NCI-H460 (cell line): ENCODE measurements around the gene HIRIP3. TPM values are rescaled to one million over a fixed set of nuclear protein-coding genes. Genes with fewer than 3 reads are reported as not detected.
"Not testable (repeated sequence)": the region's sequence is repeated elsewhere in the genome, so short reads cannot be mapped to it uniquely, and the experiment has no call there.

ENCODE experiments used
- DNase-seq: peaks from one replicate; pipeline ENCODE4 v3.0.0-alpha.2; 2016; ENCODE audit warnings: low read depth; ENCODE audit errors: extremely low read depth
- polyA plus RNA-seq: library from polyadenylated mRNA; depleted of rRNA; stranded (reverse); fragments of >200 nt; gene quantifications from 2 replicates; pipeline ENCODE4 v1.2.3, GENCODE V29; 2014; cell fraction: nucleus; rRNA removed
- total RNA-seq: library from RNA; depleted of rRNA; stranded (reverse); fragments of >200 nt; shearing (Covaris generic); gene quantifications from 2 replicates; pipeline ENCODE4 v1.2.3, GENCODE V29; 2014; rRNA removed

HIRIP3 gene, protein sequence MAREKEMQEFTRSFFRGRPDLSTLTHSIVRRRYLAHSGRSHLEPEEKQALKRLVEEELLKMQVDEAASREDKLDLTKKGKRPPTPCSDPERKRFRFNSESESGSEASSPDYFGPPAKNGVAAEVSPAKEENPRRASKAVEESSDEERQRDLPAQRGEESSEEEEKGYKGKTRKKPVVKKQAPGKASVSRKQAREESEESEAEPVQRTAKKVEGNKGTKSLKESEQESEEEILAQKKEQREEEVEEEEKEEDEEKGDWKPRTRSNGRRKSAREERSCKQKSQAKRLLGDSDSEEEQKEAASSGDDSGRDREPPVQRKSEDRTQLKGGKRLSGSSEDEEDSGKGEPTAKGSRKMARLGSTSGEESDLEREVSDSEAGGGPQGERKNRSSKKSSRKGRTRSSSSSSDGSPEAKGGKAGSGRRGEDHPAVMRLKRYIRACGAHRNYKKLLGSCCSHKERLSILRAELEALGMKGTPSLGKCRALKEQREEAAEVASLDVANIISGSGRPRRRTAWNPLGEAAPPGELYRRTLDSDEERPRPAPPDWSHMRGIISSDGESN
- total RNA-seq: 12.2 and 15.0 TPM in 2 replicates
- 23.4 and 24.8 TPM in 2 replicates for polyA plus RNA-seq

DNA sequence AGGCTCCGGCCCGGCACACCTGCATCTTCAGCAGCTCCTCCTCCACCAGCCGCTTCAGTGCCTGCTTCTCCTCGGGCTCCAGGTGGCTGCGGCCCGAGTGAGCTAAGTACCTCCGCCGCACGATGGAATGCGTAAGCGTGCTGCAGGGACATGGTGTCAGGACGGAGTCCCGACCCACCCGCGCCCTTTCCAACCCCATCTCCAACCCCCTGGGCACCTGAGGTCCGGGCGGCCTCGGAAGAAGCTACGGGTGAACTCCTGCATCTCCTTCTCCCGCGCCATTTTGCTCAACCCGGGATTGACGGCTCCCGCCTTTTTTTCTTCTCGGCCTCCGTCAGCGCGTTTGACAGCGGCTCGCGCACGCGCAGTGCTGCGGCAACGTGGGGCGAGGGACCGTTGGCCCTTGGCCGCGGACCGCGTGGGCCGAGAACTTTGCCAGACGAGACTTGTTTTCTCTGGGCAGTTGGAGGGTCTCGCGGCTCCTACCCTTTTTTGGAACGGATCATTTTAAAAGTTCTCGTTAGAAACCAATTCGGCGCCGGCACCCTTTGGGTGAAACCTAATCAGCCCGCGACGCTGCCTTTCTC lies at the start of gene HIRIP3:
Gene HIRIP3, minus strand, starts transcription at position 294 of the 587 bp plus-strand sequence. Its CDS starts 12 bp downstream, at position 282.
- peak; percentile 78 for DNase-seq

DNA sequence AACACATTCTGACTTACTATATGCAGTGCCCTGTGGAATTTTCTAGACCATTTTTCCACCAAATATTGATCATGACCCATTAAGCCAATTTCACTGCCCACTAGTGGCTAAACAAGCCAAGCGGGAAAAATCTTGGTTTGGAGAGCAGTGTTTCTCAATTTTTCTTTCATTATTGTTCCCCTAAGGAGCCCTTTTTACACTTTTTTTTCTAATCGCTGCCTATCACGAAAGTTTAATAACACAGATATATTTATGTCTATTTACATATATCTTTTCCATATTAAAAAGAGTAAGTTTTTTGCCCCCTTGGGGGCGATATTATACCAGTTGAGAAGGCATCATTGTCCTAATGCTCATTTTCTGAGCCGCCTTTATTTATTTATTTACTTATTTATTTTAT lies 46.4 kb upstream of the HIRIP3 start:
- no peak for DNase-seq

DNA sequence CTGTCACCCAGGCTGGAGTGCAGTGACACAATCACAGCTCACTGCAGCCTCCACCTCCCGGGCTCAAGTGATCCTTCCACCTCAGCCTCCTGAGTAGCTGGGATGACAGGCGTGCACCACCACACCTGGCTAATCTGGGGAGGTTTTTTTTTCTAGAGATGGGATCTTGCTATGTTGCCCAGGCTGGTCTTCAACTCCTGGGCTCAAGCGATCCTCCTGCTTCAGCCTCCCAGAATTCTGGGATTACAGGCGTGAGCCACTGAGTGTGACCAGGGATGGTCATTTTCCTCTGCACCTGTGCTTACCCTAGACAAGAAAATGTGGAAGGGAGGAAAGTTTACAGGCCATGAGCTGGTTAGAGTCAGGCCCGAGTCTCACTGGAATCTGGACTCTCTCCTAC lies 45.3 kb upstream of the HIRIP3 start:
- DNase-seq: not testable (repeated sequence)

DNA sequence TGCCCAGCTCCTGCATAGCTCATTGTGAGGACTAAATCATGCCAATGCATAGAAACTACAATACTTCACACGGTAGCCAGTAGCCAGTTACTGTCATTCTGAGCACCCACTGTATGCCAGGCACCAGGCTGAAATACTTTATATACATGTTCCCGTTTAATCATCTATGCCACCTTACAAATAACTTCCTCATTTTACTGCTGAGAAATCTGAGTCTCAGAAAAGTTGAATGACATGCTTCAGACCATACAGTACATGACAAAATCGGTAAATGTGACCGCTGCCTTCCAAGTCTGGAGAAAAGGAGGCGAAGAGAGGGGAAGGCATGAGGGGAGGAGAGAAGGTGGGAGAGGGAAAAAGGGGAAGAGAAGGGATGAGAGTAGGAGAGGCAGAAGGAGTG lies 44.8 kb upstream of the HIRIP3 start:
- no peak for DNase-seq

DNA sequence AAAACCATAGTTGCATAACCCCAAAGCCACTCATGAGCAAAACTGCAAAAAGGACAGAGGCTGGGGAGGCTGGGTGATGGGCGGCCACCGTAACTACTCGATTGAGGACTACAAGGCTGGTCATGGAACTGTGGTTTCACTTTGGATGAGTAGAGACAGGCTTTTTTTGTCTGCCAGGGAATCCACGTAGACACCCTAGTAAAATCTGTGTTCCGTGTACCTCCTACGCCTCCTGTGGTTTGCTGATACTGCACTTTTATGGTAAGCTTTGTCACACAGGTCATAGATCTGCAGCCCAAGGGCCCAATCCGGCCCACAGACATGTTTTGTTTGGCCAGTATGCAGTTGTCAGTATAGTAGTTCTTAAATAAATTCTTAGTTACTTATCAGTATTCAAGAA lies 37.9 kb upstream of the HIRIP3 start:
- no peak for DNase-seq

DNA sequence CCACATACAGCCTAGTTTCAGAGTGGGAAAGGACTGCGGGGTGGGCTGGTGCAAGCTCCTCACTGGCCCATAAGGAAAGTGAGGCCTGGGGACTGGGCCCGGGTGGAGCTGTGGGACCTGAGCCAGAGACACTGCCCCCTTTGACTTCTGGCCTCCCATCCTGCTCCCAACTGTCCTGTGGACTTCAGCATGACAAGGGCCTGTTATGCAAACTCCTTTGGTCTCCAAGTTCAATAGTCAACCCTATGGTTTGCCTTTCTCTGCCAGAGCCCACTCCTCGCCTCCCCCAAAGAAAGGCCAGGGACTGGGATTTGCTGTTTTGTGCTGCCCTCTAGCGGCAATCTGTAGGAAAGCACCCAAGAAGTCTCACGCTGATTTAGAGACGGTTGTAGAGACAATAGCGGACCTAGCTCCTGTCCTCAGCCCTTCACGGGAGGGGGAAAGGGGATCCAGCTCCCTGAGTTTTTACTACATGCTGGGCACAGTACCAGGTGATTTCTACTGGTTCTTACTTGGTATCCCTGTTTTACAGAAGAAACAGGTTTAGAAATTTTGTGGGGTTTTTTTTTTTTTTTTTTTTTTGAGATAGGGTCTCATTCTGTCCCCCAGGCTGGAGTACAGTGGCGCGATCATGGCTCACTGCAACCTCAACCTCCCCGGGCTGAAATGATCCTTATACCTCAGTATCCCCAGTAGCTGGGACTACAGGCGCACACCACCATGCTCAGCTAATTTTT lies 36.8 kb upstream of the HIRIP3 start:
- DNase-seq: peak; percentile 65

DNA sequence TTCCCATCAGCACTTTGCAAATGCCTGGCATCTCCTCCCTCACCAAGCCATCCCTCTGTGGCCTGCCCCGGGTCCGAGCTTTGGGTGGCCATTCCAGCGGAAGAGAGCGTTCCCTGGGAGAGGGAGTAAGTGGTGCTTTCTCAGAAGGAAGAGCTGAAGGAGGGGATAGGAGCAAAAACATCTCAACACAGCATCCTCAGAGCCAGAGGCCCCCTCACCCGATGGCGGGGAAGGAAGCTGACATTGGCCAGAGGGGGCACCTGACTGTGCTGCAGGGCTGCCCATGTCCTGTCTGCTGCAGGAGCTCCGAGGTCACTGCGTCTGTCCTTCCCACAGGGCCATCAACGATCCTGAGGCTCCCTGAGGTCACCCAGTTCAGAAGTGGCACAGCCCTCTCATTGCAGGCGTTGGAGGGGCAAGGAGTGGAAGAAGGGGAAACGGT lies 36.1 kb upstream of the HIRIP3 start:
- DNase-seq: no peak

DNA sequence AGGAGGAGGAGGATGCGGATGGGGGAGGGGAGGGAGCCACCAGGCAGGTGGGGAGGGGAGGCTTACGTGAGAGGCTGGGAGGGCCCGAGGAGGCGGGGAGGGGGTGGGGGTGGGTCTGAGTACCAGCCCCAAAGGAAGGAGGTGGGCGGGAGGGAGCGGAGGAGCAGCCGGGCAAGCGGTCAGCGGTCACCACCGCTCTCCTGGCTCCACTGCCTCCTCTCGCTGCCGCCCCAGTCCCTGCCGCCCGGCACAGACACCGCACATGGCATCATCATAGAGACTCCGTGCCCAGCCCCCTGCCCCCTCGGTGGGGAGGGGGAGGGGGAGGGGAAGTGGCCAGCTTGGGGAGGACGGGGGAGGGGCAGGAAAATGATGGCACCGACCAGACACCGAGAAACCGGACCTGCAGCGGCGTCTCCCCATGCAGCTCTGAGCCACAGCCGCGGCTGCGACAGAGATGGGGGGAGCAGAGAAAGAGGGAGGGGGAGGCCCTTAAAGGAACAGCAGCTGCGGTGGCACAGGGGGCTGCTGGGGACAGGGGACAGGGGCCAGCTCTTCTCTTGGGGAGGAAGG lies 35.5 kb upstream of the HIRIP3 start, which contains the start of gene TLCD3B:
Gene TLCD3B, minus strand, starts transcription at position 431 of the 573 bp plus-strand sequence. CDS start 744 bp downstream, outside the sequence.
- no peak for DNase-seq

DNA sequence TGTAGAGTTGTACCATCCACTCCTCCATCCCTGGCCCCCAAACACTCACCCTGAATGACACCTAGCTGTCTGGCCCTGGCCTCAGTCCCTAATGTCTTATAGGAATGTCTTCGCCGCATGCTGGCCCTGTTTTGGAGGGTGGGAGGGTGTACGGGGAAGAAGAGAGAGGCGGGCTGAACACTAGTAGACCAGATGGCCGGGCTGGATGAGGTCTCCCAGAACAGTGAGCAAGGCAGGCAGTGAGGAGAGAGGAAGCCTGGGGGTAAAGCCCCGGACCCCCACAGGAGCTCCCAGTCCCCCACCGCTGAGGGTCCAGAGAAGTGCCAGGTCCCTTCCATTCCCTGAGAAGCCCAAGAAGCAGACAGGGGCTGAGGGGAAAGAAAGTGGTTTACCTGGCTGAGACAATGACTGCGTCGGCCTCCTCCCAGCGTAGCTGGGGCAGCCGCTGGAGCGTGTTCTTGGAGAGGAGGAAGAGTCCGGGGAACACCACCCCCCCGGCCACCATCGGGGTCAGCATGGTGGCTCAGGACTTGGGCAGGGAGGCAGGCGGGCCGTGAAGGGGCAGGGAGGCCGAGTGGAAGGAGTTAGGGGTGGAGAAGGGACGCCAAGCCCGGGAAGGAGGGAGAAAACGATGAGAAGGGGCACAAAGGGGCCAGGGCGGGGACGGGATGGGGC lies 34.7 kb upstream of the HIRIP3 start:
- DNase-seq: no peak

DNA sequence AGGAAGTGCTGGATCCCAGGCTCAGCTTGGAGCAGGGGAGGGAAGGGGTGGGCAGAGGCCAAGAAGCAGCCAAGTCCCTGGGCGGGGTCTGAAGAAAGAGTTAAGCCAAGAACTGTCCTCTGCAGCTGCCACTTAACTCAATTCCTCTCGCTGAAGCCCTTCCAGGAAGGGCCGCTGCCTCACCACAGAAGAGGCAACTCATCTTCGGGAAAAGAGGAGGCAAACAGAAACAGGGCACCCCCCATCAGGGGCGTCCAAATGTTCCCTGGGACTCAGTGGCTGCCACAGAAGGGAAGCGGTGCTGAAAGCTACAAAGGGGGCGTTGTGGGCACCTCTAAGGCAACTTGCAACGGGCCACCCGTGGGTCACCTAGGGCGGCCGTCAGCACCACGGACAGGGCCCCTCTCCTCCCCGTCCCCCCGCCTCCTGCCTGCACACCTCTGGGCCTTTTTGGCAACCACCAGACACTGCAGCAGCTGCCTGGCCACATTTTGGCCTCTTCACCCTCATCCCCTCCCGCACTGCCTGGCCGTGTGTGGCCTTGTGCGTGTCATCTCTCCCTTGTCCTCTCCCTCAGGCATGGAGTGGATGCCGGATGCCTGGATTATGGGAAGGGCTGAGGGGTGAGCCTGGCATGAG lies 33.1 kb upstream of the HIRIP3 start:
- DNase-seq: no peak

DNA sequence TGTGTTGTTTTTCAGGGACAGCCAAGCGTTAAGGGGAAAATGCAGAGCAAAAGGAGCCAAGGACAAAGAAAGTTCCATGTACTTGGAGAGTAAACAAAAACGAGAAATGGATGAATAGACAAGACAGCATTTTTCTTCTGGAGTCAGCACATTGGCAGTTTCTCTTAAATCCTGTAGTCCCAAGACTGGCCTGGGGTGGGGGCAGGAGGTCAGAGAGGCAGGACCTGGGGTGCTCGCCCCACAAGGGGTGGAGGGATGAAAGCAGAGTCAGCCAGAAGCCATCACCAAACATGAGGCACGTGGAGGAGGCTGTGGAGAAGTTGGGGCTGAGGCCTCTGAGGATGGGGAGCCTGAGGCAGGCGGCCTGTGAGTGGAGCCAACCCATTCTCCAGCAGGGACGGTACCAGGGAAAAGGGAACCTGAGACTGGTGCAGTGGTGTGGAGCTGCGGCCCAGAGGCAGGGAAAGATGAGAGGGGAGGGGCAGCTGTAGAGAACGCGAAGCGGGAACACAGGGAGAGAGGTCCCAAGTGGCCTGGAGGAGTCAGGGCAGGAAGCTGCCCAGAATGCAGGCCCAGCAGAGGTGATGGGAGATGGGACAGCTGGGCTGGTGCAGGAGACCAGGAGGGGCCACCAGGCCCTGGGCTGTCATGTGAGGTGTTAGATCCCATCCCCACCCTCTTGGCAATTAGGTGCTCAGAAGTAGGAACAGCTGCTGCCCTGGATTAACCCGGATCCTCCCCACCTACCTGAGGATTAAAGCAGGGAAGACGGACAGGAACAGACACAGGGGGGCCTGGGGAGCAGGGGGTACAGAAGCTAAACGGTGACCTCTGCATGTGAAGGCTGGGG lies 32.4 kb upstream of the HIRIP3 start:
- no peak for DNase-seq

DNA sequence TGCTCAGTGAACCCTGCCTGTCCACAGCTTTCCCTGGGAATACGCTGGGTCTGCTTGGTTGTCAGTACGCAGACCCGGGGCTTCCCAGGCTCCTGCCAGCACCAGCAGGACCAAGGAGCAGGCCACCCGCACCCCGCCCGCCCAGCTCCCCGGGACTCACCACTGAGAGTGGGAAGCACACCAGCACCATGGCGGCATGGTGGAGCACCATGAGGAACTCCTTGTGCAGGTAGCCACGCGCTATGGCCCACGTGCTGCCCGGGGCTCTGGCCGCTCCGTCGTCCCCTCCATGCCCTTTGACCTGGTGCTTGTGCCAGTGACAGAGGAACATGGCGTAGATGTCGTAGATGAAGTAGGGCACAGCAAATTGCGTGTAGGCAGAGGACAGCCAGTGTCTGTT lies 31.0 kb upstream of the HIRIP3 start:
- DNase-seq: no peak

DNA sequence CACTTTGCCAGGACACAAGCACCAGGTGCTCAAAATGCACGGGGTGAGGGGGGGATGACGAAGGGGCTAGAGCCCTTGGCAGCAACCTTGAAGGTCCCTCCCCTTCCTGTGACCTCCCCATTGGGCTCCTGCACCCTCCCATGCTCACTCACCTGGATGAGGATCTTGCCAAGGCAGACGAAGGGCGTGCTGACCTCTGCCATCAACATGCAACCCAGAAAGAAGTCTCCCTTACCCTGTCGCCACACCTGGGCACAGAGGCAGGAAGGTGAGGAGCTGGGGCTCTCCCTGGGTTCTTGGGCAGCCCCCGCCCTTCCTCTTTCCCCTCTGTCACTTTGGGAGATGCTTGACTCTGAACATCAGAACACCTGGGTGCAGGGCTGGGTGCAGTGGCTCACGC lies 30.2 kb upstream of the HIRIP3 start:
- no peak for DNase-seq

DNA sequence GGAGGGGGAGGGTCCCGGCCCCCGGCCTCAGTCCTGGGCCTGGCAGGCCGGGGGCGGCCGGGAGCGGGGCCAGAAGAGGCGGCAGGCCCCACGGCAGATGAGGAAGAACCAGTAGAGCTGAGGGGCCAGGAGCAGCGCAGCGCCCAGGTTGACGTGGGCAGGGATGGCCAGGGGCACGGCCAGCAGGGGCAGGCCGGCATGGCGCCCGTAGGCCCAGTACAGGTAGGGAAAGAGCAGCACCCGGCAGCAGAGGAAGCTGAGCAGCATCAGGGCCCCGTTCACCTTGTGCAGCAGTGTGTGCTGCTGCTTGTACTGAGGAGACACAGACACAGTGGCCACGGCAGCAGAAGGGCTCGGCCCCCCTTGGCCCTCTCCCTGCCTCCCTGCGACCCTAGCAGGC lies 29.7 kb upstream of the HIRIP3 start:
- DNase-seq: no peak

DNA sequence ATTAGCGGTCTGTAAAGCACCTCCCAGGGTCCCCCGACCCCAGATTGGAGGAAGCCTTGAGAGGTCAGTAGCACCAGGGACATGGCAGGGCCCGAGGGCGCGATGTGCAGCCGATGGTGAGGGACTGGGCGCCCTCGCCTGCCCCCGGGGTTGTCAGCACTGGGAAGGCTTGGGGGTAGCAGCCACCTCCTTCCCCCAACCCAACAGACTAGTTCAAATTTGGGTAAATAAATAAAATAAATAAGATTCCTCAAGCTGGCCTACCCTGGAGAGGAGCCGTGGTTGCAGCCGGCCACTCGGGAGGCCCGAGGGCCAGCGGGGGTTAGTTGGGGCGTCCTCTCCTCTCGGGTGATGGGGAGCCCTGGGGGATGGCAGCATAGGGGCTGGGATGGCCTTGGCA lies 29.0 kb upstream of the HIRIP3 start:
- DNase-seq: no peak

DNA sequence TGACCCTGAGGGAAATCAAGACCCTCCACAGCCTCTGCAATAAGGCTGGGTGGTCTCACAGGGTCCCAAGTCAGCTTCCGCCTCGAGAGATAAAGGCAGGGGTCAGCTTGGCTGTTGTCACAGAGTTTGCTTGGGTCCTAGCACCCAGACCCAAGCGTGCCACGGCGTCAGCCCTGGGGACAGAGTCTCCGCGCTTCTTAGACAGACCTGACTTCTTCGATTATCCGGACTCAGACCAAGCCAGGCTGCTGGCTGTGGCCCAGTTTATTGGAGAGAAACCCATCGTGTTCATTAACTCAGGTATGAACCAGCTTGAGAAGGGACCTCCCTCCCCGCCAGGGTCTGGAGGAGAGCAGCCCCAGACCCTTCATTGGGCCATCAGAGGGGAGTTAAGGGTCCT lies 28.2 kb upstream of the HIRIP3 start:
- DNase-seq: no peak

DNA sequence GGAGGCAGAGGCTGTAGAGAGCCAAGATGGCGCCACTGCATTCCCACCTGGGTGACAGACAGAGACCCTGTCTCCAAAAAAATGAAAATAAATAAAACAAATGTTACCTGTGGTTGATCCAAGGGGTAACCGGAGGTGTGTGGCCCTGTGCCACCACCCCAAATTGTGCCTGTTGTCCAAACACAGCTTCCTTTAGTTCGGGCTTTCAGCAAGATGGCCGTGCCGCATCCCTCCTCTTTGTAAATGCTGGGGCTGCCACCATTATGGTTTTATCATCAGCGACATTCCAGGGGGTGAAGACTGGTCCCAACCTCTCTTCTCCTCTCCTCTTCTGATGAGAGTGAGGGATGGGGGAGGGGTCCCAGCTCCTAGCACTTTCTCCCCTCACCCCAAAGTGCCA lies 27.5 kb upstream of the HIRIP3 start, which contains the start of gene C16orf92:
Gene C16orf92, plus strand, starts transcription at position 312 of the 400 bp plus-strand sequence. CDS start 143 bp downstream, outside the sequence.
- no peak for DNase-seq

DNA sequence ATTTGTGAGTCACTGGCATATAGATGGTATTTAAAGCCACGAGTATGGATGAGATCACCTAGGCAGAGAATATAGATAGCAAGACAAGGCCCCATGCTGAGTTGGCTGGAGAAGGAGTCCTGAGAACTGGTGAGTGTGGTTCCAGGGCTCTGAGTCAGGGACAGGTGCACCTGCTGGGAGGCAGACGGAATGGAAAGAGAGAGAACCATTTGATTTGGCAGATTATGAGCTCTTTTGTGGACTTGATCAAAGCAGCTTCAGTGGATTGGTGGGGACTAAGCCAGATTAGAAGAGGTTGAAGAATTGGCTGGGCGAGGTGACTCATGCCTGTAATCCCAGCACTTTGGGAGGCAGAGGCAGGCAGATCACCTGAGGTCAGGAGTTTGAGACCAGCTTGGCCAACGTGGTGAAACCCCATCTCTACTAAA lies 23.3 kb upstream of the HIRIP3 start:
- no peak for DNase-seq
